GM12873 (cell line): ENCODE results near the gene TSPEAR.

Experiments used
- TF ChIP-seq, protein P1 (sequence below): IDR thresholded peaks from 2 replicates; pipeline ENCODE4 v1.5.1; 2012; ENCODE audit warnings: low read depth, mild to moderate bottlenecking, moderate library complexity, low read length, control low read depth; ENCODE audit not compliant: insufficient read depth; ENCODE audit errors: missing control alignments

Gene TSPEAR

DNA sequence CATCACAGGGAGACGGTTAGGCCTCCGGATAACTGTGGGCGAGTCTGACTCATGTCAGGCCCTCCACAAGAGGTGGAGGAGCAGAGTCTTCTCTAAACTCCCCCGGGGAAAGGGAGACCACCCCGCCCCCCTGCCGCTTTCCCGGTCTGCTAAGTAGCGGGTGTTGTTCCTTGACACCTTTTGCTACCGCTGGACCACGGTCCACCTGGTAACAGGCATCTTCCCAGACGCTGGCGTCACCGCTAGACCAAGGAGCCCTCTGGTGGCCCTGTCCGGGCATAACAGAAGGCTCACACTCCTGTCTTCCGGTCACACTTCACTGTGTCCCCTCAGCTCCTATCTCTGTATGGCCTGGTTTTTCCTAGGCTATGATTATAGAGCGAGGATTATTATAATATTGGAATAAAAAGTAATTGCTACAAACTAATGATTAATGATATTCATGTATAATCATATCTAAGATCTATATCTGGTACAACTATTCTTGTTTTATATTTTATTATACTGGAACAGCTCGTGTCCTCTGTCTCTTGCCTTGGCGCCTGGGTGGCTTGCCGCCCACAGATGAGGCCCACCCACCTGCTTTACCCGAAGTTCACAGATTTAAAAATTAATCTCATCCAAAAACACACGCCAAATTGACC lies 231.7 kb downstream of the TSPEAR start:
- TF ChIP-seq, protein P1, sequence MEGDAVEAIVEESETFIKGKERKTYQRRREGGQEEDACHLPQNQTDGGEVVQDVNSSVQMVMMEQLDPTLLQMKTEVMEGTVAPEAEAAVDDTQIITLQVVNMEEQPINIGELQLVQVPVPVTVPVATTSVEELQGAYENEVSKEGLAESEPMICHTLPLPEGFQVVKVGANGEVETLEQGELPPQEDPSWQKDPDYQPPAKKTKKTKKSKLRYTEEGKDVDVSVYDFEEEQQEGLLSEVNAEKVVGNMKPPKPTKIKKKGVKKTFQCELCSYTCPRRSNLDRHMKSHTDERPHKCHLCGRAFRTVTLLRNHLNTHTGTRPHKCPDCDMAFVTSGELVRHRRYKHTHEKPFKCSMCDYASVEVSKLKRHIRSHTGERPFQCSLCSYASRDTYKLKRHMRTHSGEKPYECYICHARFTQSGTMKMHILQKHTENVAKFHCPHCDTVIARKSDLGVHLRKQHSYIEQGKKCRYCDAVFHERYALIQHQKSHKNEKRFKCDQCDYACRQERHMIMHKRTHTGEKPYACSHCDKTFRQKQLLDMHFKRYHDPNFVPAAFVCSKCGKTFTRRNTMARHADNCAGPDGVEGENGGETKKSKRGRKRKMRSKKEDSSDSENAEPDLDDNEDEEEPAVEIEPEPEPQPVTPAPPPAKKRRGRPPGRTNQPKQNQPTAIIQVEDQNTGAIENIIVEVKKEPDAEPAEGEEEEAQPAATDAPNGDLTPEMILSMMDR, result peak; percentile 66

DNA sequence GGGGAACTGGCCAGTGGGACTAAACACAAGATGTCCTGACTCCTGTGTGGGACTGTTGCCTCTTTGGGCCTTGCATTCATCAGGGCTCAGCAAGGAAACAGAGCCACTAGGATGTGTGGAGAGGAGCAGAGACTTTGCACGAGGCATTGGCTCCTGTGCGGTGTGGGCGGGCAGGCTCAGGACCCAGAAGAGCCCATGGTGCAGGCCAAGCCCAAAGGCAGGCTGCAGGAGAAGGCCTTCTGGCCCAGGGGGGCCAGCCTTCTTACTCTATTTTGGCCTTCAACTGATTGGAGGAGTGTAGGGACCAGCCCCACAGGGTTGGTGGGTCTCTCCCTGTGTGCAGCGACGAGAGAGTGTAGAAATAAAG lies 232.6 kb downstream of the TSPEAR start:
- TF ChIP-seq, protein P1, result no peak

DNA sequence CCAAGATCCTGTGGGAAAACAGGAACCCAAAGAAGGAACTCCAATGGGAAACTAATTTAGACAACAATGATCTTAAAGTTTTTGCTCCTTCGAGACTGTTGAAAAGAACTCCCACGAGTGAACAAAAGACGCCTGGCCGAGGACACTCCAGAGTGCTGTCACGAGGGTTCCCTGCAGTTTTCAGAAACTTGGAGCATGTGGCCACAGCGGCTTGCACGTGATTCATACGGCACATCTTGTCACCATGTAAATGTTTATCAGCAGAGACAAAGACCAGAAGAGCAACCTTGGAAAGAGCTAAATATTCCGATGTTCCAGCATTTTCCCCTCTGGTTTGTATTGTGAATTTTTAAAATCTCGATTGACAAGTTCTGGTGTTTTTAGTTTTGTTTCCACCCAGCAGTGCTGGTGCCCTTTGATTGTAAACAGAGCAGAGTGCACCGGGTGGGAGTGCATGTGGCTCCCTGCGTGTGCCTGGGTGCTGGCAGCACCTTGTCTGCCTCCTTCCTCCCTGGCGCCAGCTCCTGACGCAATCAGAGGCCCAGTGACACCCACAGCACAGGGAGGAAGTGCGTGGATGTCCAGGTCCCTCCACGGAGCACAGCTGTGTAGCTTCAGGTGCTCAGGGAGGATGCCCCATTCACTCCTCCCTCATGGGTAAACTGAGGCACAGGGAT lies 233.1 kb downstream of the TSPEAR start:
- TF ChIP-seq, protein P1, result no peak

DNA sequence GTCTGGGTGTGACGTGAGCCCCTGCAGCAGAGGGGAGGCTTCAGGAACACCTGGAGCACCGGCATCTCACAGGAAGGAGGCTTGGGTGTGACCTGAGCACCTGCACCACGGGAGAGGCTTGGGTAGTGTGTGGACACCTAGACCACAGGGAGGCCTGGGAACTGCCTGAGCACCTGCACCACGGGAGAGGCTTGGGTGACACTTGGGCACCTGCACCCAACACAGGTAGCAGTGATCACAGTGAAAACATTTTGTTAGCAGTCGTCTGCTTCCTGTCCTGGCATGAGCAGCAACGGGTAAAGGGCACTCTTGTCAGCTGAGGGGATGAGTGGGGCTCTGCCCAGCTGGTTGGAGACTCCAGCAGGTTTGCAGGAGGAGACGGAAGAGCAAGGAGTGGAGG lies 233.7 kb downstream of the TSPEAR start:
- TF ChIP-seq, protein P1, result no peak

DNA sequence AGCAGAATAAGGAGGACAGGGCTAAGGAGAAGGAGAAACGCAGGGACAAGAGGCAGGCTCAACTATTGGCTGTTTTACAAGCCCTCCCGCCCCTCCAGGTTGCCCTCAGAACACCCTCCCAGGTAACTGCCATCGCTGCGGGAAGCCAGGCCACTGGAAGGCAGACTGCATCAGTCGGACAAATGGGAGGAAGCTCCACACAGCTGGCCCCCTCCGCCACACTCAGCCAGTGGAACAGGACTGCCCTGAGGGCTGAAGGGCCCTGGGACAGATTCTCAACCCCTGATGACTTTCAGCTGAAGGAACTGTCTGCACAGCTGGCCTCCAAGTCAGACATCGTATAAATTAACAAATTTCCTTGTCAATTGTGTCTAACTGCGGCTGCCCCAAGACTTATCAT lies 234.2 kb downstream of the TSPEAR start:
- TF ChIP-seq, protein P1, result no peak

GRCh38 chr21:44475266-44475845 lies 236.0 kb downstream of the TSPEAR start:
- TF ChIP-seq, protein P1, result no peak

DNA sequence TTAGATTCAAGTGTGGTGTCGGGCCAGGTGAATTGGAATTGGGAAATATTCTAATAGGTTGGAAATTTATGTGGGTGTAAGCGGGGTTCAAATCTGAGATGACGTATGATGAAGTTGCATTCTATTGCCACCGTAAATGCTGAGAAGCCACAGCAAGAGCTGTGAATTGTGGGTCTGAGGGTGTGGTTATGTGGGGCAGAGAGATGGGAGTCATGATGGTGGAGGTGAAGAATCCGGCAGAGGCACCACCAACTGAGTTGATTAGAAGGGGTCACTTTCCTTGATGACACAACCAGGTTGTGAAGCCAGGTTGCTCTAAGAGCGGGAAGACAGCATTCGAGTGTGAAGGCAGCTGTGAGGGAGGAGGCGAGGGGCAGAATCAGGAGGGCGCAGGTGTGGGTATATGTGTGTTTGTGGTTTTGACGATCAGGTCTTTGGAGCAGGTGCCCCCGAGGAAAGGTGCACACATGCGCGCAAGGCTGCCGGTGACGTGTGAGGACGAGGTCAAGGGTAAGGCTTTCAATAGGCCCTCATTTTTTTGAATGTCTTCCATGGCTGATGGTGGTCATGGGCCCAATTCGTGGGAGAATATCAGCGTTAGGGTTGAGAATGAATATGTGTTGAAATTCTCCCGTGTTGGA lies 237.3 kb downstream of the TSPEAR start:
- TF ChIP-seq, protein P1, result no peak
